LNCAP (cell line): ENCODE results near the gene DUSP28.

Experiments used
- TF ChIP-seq, protein P1 (sequence below): fragments of 450-650 bp; IDR thresholded peaks from 2 replicates; pipeline ENCODE4 v1.5.1; 2017; ENCODE audit warnings: mild to moderate bottlenecking

Gene DUSP28

DNA sequence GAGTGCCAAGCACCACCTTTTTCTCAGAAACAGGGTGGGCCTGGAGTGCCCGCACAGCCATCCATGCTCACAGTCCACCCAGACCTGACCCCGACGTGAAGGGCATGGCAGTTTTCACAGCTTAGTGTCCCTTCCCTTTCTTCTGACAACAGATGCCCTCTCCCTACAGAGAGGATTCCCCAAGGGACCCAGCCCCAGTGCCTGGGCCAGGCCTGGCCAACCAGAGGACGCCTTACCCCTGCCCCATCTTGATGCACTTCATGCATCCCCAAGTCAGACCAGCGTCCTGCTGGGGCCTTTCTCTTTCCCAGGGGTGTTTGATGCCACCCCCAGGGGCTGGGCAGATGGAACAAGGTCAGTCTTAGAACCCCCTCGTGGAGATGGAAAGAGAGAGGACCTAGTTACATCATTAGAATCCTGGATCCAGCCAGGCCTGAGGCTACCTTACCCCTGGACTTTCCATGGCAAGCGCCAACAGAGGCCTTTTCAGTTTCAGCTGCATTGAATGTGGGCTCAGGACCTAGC, 6.1 kb upstream of the DUSP28 start:
- TF ChIP-seq, protein P1, sequence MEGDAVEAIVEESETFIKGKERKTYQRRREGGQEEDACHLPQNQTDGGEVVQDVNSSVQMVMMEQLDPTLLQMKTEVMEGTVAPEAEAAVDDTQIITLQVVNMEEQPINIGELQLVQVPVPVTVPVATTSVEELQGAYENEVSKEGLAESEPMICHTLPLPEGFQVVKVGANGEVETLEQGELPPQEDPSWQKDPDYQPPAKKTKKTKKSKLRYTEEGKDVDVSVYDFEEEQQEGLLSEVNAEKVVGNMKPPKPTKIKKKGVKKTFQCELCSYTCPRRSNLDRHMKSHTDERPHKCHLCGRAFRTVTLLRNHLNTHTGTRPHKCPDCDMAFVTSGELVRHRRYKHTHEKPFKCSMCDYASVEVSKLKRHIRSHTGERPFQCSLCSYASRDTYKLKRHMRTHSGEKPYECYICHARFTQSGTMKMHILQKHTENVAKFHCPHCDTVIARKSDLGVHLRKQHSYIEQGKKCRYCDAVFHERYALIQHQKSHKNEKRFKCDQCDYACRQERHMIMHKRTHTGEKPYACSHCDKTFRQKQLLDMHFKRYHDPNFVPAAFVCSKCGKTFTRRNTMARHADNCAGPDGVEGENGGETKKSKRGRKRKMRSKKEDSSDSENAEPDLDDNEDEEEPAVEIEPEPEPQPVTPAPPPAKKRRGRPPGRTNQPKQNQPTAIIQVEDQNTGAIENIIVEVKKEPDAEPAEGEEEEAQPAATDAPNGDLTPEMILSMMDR = no peak

DNA sequence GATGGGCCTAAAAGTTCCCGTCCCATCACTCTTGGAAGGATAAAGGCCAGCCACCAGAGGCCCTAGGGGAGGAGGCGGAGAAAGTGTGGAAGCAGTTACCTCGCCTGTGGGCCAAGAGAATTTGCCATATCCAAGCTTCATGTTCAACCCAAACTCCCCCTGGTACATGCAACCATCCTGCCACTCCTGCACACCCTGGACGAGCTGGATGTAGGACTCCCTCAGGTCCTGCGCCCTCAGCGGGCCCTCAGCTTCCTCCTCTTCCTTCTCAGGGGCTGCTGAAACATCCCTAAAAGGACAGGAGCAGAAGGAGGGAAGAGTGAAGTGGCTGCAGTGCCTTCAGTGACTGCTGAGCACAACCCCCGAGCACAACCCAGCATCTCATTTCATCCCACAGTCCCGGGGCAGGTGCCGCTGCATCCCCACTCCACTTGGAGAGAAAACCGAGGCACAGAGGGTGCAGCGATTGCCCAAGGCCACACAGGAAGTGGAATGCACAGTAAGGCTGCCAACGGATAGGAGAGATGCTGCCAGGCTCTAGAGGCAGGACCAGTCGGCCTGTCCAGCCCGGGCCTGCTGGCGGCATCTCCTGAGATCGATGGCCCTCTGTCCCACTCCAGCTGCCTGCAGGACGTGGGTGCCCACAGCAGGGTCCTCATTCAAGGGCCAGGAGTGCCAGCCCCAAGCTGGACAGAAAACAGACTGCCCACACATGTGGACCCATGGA, 5.2 kb upstream of the DUSP28 start:
- TF ChIP-seq, protein P1 = no peak

DNA sequence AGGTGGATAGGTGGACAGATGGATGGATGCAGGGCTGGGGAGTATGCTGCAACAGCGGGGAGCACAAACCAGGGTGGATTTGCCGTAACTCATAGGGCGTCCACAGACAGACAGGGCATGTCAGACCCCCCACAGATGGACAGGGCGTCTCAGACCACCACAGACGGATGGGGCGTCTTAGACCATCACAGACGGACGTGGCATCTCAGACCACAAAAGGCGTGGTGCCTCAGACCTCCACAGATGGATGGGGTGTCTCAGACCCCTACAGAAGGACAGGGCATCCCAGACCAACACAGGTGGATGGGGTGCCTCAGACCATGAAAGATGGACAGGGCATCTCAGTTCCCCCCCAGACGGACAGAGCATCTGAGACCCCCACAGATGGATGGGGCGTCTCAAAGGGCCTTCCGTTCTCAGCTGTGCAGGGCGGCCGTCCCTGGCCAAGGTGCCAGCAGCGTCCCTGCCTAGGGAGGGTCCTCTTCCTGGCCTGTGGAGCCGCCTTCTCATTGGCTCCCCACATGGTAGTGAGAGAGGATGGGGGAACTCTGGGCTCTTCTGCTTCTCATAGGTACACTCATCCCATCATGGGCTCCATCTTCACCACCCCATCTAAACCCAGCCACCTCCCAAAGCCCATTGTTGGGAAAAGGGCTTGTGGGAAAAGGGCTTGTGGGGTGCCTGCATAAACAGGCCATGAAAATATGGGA, 4.5 kb upstream of the DUSP28 start:
- TF ChIP-seq, protein P1 = no peak

DNA sequence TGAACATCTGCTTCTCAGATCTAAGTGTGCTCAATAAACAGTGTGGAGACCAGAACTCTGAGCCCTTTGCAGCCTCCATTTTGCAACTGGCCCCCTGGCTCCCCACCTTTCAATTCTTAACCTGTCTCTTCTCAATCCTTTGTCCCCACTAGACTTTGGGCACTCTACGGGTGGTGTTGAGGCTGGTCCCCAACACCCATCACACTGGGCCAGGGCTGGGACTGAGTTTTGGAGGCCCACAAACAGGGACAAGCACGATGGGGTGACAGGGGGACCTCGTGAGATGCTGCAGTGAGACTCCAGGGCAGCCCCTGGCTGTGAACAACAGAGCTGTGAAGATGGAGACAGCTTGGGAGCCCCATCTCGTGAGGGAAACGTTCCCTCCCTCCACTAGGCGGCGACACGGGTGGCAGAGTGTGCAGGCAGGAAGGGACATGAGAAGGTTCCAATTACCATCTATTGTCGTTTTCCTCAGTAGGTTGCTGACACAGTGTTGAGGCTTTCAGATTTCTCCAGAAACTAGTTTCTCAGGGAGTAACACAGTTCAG, 3.5 kb upstream of the DUSP28 start:
- TF ChIP-seq, protein P1 = peak; percentile 55

DNA sequence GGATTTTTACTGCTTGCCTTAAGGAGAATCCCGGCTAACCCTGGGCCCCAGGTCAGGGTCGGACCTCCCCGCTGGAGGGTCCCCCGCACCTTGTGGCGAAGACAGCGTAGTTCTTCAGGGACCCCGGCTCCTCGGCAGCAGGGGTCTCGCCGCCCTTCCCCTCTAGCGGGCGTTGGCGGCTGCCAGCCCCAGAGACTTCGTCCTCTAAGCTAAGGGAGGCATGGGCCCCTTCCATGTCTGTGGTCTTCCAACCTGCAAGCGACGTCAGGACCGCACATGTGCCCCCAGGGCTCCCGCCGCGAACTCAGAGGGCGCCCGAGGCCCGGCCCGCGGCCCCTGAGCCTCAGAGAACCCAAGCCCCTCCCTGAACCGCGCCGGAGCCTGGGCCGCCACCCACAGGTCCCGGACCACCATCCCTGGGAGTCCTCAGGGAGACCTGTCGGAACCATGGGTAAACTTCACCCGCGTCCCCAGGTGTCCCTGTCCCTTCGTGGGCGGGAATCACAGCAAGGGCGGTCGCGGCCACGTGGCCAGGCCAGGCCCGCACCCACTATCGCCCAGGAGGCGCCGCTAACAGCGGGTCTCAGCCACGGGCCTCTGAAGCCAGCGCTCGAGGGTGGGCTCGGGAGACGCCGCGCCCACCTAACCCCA, 2.9 kb upstream of the DUSP28 start:
- TF ChIP-seq, protein P1 = no peak

DNA sequence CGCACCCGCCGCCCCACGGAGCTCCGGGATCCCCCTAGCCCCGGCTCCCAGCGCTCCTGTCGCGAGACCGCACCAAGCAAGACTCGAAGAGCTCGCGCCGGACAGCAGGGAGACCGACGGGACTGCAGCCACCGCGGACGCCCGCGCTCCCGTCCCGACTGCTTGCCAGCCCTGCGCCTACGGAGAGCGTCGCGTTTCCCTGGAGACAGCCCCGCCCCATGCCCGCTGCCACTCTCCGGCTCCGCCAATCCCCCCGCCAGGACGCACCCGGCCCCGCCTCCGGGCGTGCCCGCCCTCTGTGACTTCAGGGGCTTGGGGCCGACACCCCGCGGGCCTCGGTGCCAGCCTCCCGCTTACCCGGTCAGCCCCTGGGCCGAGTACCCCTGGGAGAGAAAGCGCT, 2.3 kb upstream of the DUSP28 start, which contains the start of gene ANKMY1:
Gene ANKMY1, minus strand, starts transcription at position 181 of the 400 bp plus-strand sequence. CDS start 653 bp downstream, outside the sequence.
- TF ChIP-seq, protein P1 = no peak

DNA sequence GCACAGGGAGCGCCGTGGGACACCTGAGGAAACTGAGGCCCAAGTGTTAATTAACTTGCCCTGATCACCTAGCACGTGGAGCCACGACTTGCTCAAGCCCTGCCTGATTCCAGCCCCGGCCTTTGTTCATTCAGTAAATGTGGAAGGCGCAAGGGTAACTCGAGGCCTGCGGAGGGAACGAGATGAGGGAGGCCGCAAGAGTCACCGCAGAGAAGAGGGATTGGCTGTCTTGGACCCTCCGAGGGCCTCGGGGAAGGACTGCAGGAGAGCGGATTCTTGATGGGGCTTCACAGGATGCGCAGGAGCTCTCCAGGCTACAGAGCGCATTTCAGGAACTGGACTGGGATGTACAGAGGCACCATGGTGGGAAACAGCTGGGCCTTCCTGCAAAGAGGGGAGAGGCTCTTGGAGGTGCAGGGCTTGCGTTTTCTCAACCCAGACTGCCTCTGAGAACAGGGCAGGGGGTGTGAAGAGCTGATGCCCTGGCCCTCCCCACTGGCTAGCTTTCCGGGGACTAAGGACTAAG, 1.9 kb upstream of the DUSP28 start:
- TF ChIP-seq, protein P1 = no peak
